Hindlimb muscle (tissue), 1 donor: Measurements from ENCODE around the gene PDCL2. TPM values are rescaled to one million over a fixed set of nuclear protein-coding genes. Genes with fewer than 3 reads are reported as not detected.
"Not testable (repeated sequence)": the region's sequence is repeated elsewhere in the genome, so short reads cannot be mapped to it uniquely, and the experiment has no call there.

Experiments used
- DNase-seq: peaks from one replicate; pipeline ENCODE4 v3.0.0-alpha.2; 2013
- polyA plus RNA-seq: library from polyadenylated mRNA; unstranded; fragments of 120-200 nt; gene quantifications from one replicate; pipeline ENCODE4 v1.2.1, GENCODE V29; 2013; ENCODE audit not compliant: insufficient read length

Gene PDCL2
- polyA plus RNA-seq, 1 donor = not detected

GRCh38 chr4:55588160-55588559 is 3.9 kb downstream of the PDCL2 start:
- no peak for DNase-seq

- DNase-seq = not testable (repeated sequence)
Observed at GRCh38 chr4:55582773-55583172, 9.3 kb downstream of the PDCL2 start.

- DNase-seq = no peak
Observed at GRCh38 chr4:55578341-55579010, 13.6 kb downstream of the PDCL2 start.

- no peak for DNase-seq
Observed at GRCh38 chr4:55575513-55575912, 16.5 kb downstream of the PDCL2 start.

- DNase-seq = no peak
Observed at GRCh38 chr4:55574252-55574651, 17.8 kb downstream of the PDCL2 start.

- no peak for DNase-seq
Observed at GRCh38 chr4:55571806-55572205, 20.2 kb downstream of the PDCL2 start.

GRCh38 chr4:55568905-55569504 is 23.0 kb downstream of the PDCL2 start:
- no peak for DNase-seq

- DNase-seq = no peak
Observed at GRCh38 chr4:55561889-55562288, 30.2 kb downstream of the PDCL2 start.

GRCh38 chr4:55560096-55560495 is 31.9 kb downstream of the PDCL2 start:
- no peak for DNase-seq

- peak; percentile 28 for DNase-seq
Observed at GRCh38 chr4:55554453-55555030, 37.5 kb downstream of the PDCL2 start.

GRCh38 chr4:55553441-55554201 is 38.4 kb downstream of the PDCL2 start:
- DNase-seq = peak; percentile 42

- not testable (repeated sequence) for DNase-seq
Observed at GRCh38 chr4:55551964-55552363, 40.1 kb downstream of the PDCL2 start.

GRCh38 chr4:55549888-55550287 is 42.2 kb downstream of the PDCL2 start:
- DNase-seq = no peak

GRCh38 chr4:55547918-55548317 is 44.1 kb downstream of the PDCL2 start:
- DNase-seq = no peak

- no peak for DNase-seq
Observed at GRCh38 chr4:55547466-55547770, 44.6 kb downstream of the PDCL2 start.

- peak; percentile 92 for DNase-seq
Observed at GRCh38 chr4:55546756-55547465, 45.1 kb downstream of the PDCL2 start, which contains the start of gene CLOCK. Gene CLOCK (minus strand): TSS chr4:55546909. CDS start chr4:55482785, 64,124 bp downstream.

GRCh38 chr4:55546506-55546755 is 45.6 kb downstream of the PDCL2 start:
- no peak for DNase-seq

- DNase-seq = peak; percentile 84
Observed at GRCh38 chr4:55545641-55546505, 46.2 kb downstream of the PDCL2 start.

- DNase-seq = no peak
Observed at GRCh38 chr4:55545151-55545550, 46.9 kb downstream of the PDCL2 start.

GRCh38 chr4:55543858-55544257 is 48.2 kb downstream of the PDCL2 start:
- no peak for DNase-seq

GRCh38 chr4:55540271-55540670 is 51.8 kb downstream of the PDCL2 start:
- no peak for DNase-seq

GRCh38 chr4:55539658-55540057 is 52.4 kb downstream of the PDCL2 start:
- no peak for DNase-seq
